Bone marrow (tissue), 2 donors: Measurements from ENCODE around the gene SLC35B4.
A peak's percentile ranks its signal among the peaks of the same experiment; 100 is the strongest.

Experiments
- DNase-seq, 2 donors: peaks; one replicate each; lab custom pipeline; 2025; lab: John Stamatoyannopoulos, UW

SLC35B4 gene, protein sequence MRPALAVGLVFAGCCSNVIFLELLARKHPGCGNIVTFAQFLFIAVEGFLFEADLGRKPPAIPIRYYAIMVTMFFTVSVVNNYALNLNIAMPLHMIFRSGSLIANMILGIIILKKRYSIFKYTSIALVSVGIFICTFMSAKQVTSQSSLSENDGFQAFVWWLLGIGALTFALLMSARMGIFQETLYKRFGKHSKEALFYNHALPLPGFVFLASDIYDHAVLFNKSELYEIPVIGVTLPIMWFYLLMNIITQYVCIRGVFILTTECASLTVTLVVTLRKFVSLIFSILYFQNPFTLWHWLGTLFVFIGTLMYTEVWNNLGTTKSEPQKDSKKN

GRCh38 chr7:134316539-134317344 lies at the start of gene SLC35B4:
TSS of gene SLC35B4 (minus strand) at chr7:134316930. CDS start at chr7:134316751, 179 bp downstream.
- peak; percentile 70 to 92 for DNase-seq

DNA sequence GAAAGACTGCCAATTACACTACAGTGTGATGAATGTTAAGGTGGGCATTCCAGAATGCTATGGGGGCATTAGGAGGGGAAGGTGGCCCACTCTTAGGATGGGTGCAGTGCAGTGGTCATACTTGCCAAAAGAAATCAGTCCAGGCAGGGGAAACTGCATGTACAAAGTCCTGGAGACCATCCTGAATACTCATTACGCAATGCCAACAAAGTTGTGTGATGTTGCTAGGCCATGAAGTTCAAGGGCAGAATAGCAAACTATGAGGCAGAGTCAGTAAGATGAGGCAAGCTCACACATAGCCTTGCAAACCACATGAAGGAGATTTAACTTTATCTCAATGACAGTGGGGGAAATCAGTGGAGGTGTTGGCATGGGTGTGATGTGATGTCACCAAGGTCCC lies 49.8 kb upstream of the SLC35B4 start:
- no peak for DNase-seq

GRCh38 chr7:134365341-134366054 lies 48.8 kb upstream of the SLC35B4 start:
- DNase-seq: no peak

DNA sequence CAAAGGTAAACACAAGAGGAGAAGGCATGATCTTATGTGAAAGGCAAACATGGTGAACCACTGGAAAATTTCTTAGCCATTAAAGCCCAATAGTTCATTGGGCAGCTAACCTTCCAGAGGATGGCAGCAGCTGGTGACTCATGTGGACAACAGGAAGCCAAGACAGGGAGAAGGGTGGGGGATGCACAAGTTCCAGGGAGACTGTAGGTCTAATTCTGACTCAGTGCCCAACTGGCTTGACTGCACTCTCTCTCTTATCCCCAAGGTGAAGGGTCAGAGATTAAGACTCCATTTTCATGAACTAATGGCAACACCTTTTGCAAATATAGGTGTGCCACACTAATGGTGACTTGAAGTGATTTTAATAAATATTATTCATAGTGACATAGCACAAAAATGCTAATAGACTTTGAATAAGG lies 47.9 kb upstream of the SLC35B4 start:
- DNase-seq: no peak

DNA sequence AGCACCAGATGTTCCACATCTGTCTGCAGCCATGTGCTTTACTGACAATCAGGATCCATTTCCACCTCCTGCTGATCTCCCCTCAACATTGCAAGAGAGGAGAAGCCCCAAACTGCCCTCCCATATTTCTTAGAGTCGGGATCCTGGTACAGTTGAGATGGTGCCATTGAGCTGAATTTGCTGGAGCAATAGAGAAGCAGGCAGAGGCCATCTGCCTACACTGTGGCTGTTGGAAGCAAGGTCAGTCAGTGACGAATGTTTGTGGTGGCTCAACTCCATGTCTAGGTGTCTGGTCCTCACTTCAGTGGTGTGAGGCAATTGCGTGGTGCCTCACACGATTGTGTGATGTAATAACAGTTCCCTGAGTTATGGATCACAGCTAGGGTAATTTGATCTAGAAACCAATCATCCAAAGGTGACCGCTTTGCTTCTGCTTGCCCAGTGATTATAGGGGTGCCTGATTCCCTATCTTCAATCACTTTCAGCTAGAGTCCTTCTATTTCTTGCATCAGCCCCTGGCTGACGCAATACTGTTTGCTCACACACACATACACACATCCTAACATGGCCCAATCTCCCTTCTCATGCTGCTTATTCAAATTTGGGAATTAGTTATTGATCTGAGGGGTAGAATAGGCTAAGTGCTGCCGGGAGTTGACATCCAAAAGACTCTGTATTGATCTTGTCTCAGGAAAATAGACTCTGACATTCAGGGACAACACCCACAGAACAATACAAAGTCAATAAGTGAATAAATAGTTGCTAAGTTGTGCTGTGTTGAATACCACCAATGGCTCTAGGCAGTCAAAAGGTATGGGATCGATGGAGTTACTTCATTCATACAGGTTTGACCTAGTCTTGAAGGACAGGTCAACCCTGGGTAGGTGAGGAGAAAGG lies 46.1 kb upstream of the SLC35B4 start:
- no peak for DNase-seq

DNA sequence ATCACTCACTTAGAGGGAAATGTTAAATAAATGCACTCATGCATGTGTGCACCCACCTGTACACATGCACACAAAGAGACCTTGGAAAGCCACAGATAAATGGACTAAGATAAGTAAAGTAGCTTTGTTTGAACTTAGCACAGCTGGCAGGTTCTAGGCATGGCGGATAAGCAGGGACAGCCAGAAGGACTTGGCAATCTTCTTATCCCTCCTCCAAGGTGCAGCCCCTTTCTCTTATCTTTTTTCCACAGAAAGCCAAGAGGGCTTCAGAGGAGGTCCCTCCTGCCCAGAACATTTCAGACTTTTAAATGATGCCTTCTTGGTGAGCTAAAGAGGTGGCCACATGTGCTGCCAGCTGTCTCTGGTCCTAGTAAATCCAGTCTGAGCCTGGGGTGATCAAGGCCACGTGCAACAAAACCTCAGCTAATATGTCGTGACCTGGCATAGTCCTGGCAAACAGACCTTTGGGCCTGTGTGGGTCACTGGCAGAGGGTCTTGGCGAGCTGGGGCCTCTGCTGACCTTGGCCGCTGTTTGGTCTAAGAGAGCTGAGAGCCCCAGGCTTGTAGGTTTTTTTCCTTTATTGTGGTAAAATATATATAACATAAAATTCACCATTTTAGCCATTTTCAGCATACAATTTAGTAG lies 43.2 kb upstream of the SLC35B4 start:
- DNase-seq: no peak

DNA sequence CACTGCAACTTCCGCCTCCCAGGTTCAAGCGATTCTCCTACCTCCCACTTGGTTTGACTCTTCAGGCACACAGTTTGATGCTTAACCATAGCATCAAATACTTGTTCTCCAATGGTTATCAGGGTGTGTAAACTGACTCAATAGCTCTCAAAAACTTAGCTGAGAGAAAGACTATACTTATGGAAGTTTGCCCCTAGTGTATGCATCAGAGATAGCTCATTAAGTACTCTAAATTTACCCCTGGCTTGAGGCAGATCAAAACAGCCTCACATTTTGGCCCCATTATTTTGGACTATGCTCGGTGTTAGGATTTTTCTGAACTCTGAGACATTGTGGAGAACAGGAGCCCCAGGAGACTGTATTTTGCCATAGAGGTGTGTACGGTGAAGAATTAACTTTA lies 40.8 kb upstream of the SLC35B4 start:
- DNase-seq: peak in 1 of 2 donors; percentile 2

- no peak for DNase-seq
These were observed 39.7 kb upstream of the SLC35B4 start for GRCh38 chr7:134356421-134356936.

- no peak for DNase-seq
These were observed 39.2 kb upstream of the SLC35B4 start for GRCh38 chr7:134355927-134356326.

GRCh38 chr7:134355004-134355525 lies 38.3 kb upstream of the SLC35B4 start:
- no peak for DNase-seq

GRCh38 chr7:134353411-134353810 lies 36.7 kb upstream of the SLC35B4 start:
- no peak for DNase-seq

DNA sequence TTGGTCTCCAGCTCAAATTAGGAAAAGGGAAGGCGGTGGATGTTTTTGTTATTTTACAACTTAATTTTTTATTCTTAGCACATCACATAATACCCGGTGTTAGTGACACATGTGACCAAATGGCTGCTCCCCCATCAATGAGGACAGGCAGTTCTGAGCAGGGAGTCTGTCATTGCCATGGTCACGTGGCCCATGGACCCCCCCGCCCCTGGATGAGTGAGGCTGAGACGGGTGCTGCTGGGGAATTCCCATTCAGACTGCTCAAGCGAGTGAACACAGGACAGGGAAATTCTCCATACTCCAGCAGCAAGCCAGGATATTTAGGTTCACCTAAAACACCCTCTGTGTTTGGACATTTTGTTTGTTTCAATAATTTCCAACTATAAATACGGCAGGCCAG lies 34.7 kb upstream of the SLC35B4 start:
- no peak for DNase-seq

DNA sequence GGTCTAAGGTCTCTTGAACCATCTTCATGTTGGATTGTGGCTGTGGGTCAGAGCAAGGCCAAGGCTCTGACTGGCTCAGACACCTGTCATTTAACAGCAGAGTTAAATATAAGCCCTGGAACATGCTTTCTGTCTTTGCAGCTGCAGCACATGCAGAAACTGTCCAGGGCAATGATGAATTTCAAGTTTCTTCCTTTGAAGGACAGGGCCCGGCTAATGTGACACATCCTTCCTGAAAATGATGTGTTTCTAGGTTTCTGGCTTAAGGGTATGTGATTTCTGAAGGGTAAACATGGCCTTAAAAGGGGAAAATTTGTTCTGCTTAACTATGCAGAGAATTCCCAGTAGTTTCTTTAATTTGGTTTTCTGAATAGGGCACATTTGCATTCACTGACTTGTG lies 34.0 kb upstream of the SLC35B4 start:
- no peak for DNase-seq

GRCh38 chr7:134347567-134347966 lies 30.8 kb upstream of the SLC35B4 start:
- no peak for DNase-seq

DNA sequence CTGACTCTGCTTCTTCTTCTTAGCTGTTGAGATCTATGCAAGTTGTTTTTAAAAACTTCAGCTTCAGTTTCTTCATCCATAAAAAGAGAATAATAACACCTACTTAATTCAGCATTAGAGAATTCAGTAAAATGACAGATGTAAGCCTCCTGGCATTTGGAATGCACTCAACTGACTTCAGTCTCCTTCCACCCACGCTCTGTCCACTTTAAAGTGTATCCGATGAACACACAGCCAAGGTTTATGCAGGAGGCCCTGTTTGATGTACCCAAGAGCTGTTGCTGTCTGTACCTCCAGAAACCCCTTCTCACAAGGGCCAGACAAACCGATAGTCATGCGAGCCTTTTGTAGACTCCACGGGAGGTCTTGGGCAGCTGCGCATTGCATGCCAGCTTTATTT lies 27.1 kb upstream of the SLC35B4 start:
- no peak for DNase-seq

- DNase-seq: no peak
These were observed 26.4 kb upstream of the SLC35B4 start for GRCh38 chr7:134343136-134343535.

DNA sequence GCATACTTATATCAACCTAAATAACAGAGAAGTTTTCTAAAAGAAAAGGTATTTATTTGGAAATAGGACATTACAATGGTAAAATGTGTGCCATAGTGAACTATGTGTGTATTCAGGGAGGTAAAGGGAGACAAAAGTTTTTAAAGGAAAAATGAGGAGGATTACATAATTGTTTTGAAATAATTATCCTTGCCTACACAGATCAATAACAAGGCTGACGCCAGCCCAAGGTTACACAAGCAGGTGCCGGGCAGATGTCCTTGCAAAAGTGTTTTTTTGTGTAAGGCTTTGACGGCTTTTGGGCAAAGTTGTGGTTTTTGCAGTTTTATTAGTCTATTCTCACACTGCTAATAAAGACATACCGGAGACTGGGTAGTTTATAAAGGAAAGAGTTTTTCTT lies 22.7 kb upstream of the SLC35B4 start:
- no peak for DNase-seq

- no peak for DNase-seq
These were observed 21.2 kb upstream of the SLC35B4 start for GRCh38 chr7:134337980-134338379.

DNA sequence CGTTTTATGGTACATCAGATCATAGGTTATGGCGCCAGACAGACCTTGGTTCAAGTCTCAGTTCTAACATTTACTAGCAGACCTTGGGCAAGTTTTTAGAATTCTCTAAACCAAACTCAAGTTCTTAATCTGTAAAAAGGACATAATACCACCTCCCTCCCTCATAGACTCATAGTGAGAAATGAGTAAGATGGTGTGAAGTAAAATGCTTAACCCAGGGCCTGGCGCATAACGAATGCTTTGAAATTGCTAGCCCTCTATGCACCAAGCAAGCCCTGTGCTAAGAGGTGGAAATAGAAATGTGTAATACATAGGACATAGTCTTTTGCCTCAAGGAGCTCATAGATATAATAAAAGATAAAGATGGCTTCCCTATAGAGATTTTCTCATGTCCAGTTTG lies 17.7 kb upstream of the SLC35B4 start:
- no peak for DNase-seq

DNA sequence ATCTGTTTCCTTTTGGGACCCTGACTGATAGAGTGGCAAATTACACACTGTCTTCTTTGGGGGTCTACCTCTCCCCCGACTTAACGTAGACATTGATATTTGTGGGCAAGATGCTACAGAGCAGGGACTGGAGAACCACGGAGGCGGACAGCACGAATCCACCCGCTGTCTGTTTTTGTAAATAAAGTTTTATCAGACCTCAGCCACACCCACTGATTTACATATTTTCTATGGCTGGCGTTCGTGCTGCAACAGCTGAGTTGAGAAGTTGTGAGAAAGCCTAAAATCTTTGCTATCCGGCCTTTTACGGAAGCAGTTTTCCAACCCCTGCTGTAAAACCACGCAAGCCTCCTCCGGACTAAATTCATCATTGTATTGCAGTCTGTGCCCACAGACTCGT lies 17.2 kb upstream of the SLC35B4 start:
- no peak for DNase-seq

- no peak for DNase-seq
These were observed 16.2 kb upstream of the SLC35B4 start for GRCh38 chr7:134332892-134333291.
